Measurements from ENCODE around the gene PARVB. TPM values are rescaled to one million over a fixed set of nuclear protein-coding genes. Genes with fewer than 3 reads are reported as not detected.

The PARVB gene
- total RNA-seq, 1 experiment from 2014 or later, result 35.3 TPM

GRCh38 chr22:44031158-44031952, 7.3 kb downstream of the PARVB start:
- POLR2A ChIA-PET (ENCODE audit: unreplicated experiment), result no interaction called here
- no peak overlapping the region for H2AFZ ChIP-seq
- peaks cover 5% of the 10 kb centered on the region for H4K20me1 ChIP-seq (ENCODE audit: insufficient read depth)
- DNase-seq, result no peak
- no peaks in the 10 kb centered on the region for H3K36me3 ChIP-seq (ENCODE audit: low read depth)
- H3K4me2 ChIP-seq, result no peak overlapping the region
- no peaks in the 10 kb centered on the region for H3K4me1 ChIP-seq (replicated peaks; ENCODE audit: insufficient read depth)
- no peak overlapping the region for H3K4me3 ChIP-seq
- H3K9me3 ChIP-seq (ENCODE audit: insufficient read depth, low read depth), result no peaks in the 10 kb centered on the region
- CTCF ChIA-PET, result no interaction called here
- H3K27ac ChIP-seq, result no peak overlapping the region
- no peaks in the 10 kb centered on the region for H3K79me2 ChIP-seq (ENCODE audit: low read depth)
- BruUV-seq (replicated peaks), result no TSS peak
- intact Hi-C loops (cut with micrococcal nuclease; ENCODE audit: unreplicated experiment), result no loop called here
- no peak for TF ChIP-seq CTCF (conservative IDR thresholded peaks at IDR 0.05)
- TF ChIP-seq EZH2 (IDR thresholded peaks at IDR 0.05; ENCODE audit: low read depth), result no peak
- no peaks in the 10 kb centered on the region for H3K27me3 ChIP-seq (ENCODE audit: insufficient read depth, low read depth)
- H3K9me2 ChIP-seq (ENCODE audit: insufficient read depth), result no peaks in the 10 kb centered on the region
- H3F3A ChIP-seq (ENCODE audit: insufficient read depth, low read depth), result no peaks in the 10 kb centered on the region

GRCh38 chr22:44032126-44032730, 8.1 kb downstream of the PARVB start:
- Histone ChIP-seq H4K20me1 (ENCODE audit: insufficient read depth) (peaks cover 11% of the 10 kb centered on the region), H3K4me3 (no peak overlapping the region), H3K4me2 (no peak overlapping the region), H3K27ac (no peak overlapping the region), H3K36me3 (ENCODE audit: low read depth) (no peaks in the 10 kb centered on the region), H2AFZ (no peak overlapping the region), H3K9me2 (ENCODE audit: insufficient read depth) (no peaks in the 10 kb centered on the region), H3F3A (ENCODE audit: insufficient read depth, low read depth) (peaks cover 4% of the 10 kb centered on the region; the same call in 1 of the 2 replicates), H3K27me3 (ENCODE audit: insufficient read depth, low read depth) (no peaks in the 10 kb centered on the region), H3K4me1 (replicated peaks; ENCODE audit: insufficient read depth) (peaks cover 3% of the 10 kb centered on the region; the same call in 1 of the 2 replicates), H3K79me2 (ENCODE audit: low read depth) (no peaks in the 10 kb centered on the region), H3K9me3 (ENCODE audit: insufficient read depth, low read depth) (no peaks in the 10 kb centered on the region)
- POLR2A ChIA-PET (ENCODE audit: unreplicated experiment), result no interaction called here
- no peak for DNase-seq
- TF ChIP-seq CTCF (conservative IDR thresholded peaks at IDR 0.05) (no peak), EZH2 (IDR thresholded peaks at IDR 0.05; ENCODE audit: low read depth) (no peak)
- BruUV-seq (replicated peaks), result no TSS peak
- intact Hi-C loops (cut with micrococcal nuclease; ENCODE audit: unreplicated experiment), result no loop called here
- CTCF ChIA-PET, result no interaction called here

GRCh38 chr22:44033287-44033686, 9.2 kb downstream of the PARVB start:
- Histone ChIP-seq H3K79me2 (ENCODE audit: low read depth) (no peaks in the 10 kb centered on the region), H3K4me3 (no peak overlapping the region), H3K9me3 (ENCODE audit: insufficient read depth, low read depth) (no peaks in the 10 kb centered on the region), H3K4me1 (replicated peaks; ENCODE audit: insufficient read depth) (peaks cover 13% of the 10 kb centered on the region), H4K20me1 (ENCODE audit: insufficient read depth) (peaks cover 11% of the 10 kb centered on the region), H3K36me3 (ENCODE audit: low read depth) (no peaks in the 10 kb centered on the region), H3K4me2 (no peak overlapping the region), H3K9me2 (ENCODE audit: insufficient read depth) (no peaks in the 10 kb centered on the region), H3K27me3 (ENCODE audit: insufficient read depth, low read depth) (no peaks in the 10 kb centered on the region), H2AFZ (no peak overlapping the region), H3K27ac (no peak overlapping the region), H3F3A (ENCODE audit: insufficient read depth, low read depth) (peaks cover 13% of the 10 kb centered on the region; the same call in 1 of the 2 replicates)
- ChIA-PET POLR2A (ENCODE audit: unreplicated experiment) (interaction anchor here (0.6 kb wide), 1 partner anchor 19 kb away, joined by 17 read pairs; no protein-coding TSS in a partner anchor), CTCF (interaction anchor here (1.4 kb wide), 1 partner anchor 40 kb away, joined by 4 read pairs; no protein-coding TSS in a partner anchor)
- BruUV-seq (replicated peaks), result no TSS peak
- no peak for TF ChIP-seq EZH2 (IDR thresholded peaks at IDR 0.05; ENCODE audit: low read depth)
- TF ChIP-seq CTCF (conservative IDR thresholded peaks at IDR 0.05), result no peak
- intact Hi-C loops (cut with micrococcal nuclease; ENCODE audit: unreplicated experiment), result no loop called here
- DNase-seq, result no peak
